GM12878 (cell line): ENCODE measurements around the gene RAB25. TPM values are rescaled to one million over a fixed set of nuclear protein-coding genes. Genes with fewer than 3 reads are reported as not detected.

ENCODE experiments used
- CBFB ChIP-seq: IDR thresholded peaks from 2 replicates; pipeline ENCODE4 v1.6.1; 2016; ENCODE audit warnings: antibody characterized with exemption, low read depth
- KAT2A ChIP-seq: conservative IDR thresholded peaks from 2 replicates; pipeline ENCODE4 v1.6.1; 2011; ENCODE audit warnings: low read depth, low read length; ENCODE audit not compliant: control insufficient read depth
- MLLT1 ChIP-seq: fragments of 450-650 bp; IDR thresholded peaks from 2 replicates; pipeline ENCODE4 v1.6.1; 2016; ENCODE audit warnings: mild to moderate bottlenecking
- NR2F1 ChIP-seq: fragments of 450-650 bp; conservative IDR thresholded peaks from 2 replicates; pipeline ENCODE4 v1.6.1; 2017; ENCODE audit warnings: mild to moderate bottlenecking
- REST ChIP-seq: IDR thresholded peaks from 2 replicates; pipeline ENCODE4 v1.6.1; 2012; ENCODE audit warnings: mild to moderate bottlenecking, low read depth, low read length
- RFX5 ChIP-seq: IDR thresholded peaks from 2 replicates; pipeline ENCODE4 v1.6.1; 2011; ENCODE audit warnings: low read depth, low read length, improper control_type of control experiment
- SMARCA5 ChIP-seq: fragments of 450-650 bp; IDR thresholded peaks from 2 replicates; pipeline ENCODE4 v1.6.1; 2017; ENCODE audit warnings: mild to moderate bottlenecking
- SREBF1 ChIP-seq: IDR thresholded peaks from 2 replicates; pipeline ENCODE4 v1.6.1; 2012; ENCODE audit warnings: mild to moderate bottlenecking, low read length
- USF1 ChIP-seq: IDR thresholded peaks from 2 replicates; pipeline ENCODE4 v1.6.1; 2011; ENCODE audit warnings: borderline replicate concordance, low read depth, mild to moderate bottlenecking, moderate library complexity, mixed read lengths, low read length; ENCODE audit not compliant: insufficient read depth; ENCODE audit errors: extremely low read length
- polyA plus RNA-seq, 11 experiments: library from polyadenylated mRNA; depleted of rRNA in 4 of 11; unstranded in 6 of 11; stranded (reverse) in 5 of 11; fragments of >200 nt; fragmentation: Nextera tagmentation in 4 of 11; fragmentation: Illumina TruSeq in 1 of 11; extraction: Ambion mirVana in 4 of 11; extraction: Trizol in 1 of 11; gene quantifications; 1 replicate in 1 of 11; 2 replicates in 10 of 11; pipeline versions ENCODE4 v1.2.1 to v1.2.3, GENCODE V29; 2011 to 2016; ENCODE audit warnings: inconsistent platforms in 2 of 11, missing spikeins in 2 of 11, low read depth in 1 of 11
- total RNA-seq, 4 experiments: library from RNA; depleted of rRNA in 3 of 4; stranded (reverse); fragments of >200 nt in 3 of 4; fragmentation: Illumina TruSeq in 1 of 4; extraction: Trizol in 1 of 4; gene quantifications; 2 replicates each; pipeline versions ENCODE4 v1.2.1 to v1.2.3, GENCODE V29; 2013 to 2021

Gene RAB25
- total and polyA plus RNA-seq, 10 of the 15 experiments (the other 5 are each of a cell fraction or from before 2014, with no cell fraction given): 0.16 to 0.36 (median 0.22) TPM; not detected in 7

GRCh38 chr1:156048663-156049258 is 12.2 kb upstream of the RAB25 start (continued):
- no peak for TF ChIP-seq REST
- TF ChIP-seq KAT2A: no peak
- no peak for TF ChIP-seq SREBF1
- TF ChIP-seq CBFB: no peak
- no peak for TF ChIP-seq MLLT1
- TF ChIP-seq SMARCA5: no peak
- TF ChIP-seq NR2F1: no peak
- TF ChIP-seq USF1: no peak
- TF ChIP-seq RFX5: no peak
